NCI-H2227 (cell line): ENCODE results near the gene MMRN1.

Experiments
- DNase-seq: peaks from one replicate; lab custom pipeline; 2025; ENCODE audit not compliant: unreplicated experiment; lab: John Stamatoyannopoulos, UW

MMRN1 gene

GRCh38 chr4:89906777-89907521, 12.3 kb downstream of the MMRN1 start:
- no peak for DNase-seq

GRCh38 chr4:89909889-89910288, 15.2 kb downstream of the MMRN1 start:
- DNase-seq = no peak

- DNase-seq = no peak
These were observed 19.0 kb downstream of the MMRN1 start for GRCh38 chr4:89913623-89914022.

GRCh38 chr4:89914609-89915550, 20.2 kb downstream of the MMRN1 start:
- DNase-seq = no peak

- no peak for DNase-seq
These were observed 21.3 kb downstream of the MMRN1 start for GRCh38 chr4:89915937-89916336.

GRCh38 chr4:89922848-89923416, 28.3 kb downstream of the MMRN1 start:
- DNase-seq = peak; percentile 63

GRCh38 chr4:89928838-89929237, 34.2 kb downstream of the MMRN1 start:
- no peak for DNase-seq

- DNase-seq = no peak
These were observed 34.9 kb downstream of the MMRN1 start for GRCh38 chr4:89929425-89930159.

- peak; percentile 27 for DNase-seq
These were observed 44.9 kb downstream of the MMRN1 start for GRCh38 chr4:89939546-89939945.

- DNase-seq = no peak
These were observed 45.3 kb downstream of the MMRN1 start for GRCh38 chr4:89939994-89940393.

- DNase-seq = no peak
These were observed 48.2 kb downstream of the MMRN1 start for GRCh38 chr4:89942811-89943210.

- no peak for DNase-seq
These were observed 55.2 kb downstream of the MMRN1 start for GRCh38 chr4:89949782-89950387.

GRCh38 chr4:89952458-89952857, 57.8 kb downstream of the MMRN1 start:
- DNase-seq = no peak

GRCh38 chr4:89954906-89955695, 60.4 kb downstream of the MMRN1 start:
- DNase-seq = no peak

- DNase-seq = no peak
These were observed 62.6 kb downstream of the MMRN1 start for GRCh38 chr4:89957046-89957926.

- DNase-seq = no peak
These were observed 87.2 kb downstream of the MMRN1 start for GRCh38 chr4:89981789-89982334.

- no peak for DNase-seq
These were observed 93.6 kb downstream of the MMRN1 start for GRCh38 chr4:89988268-89988667.

- DNase-seq = no peak
These were observed 98.1 kb downstream of the MMRN1 start for GRCh38 chr4:89992744-89993143.
